ENCODE results near the gene PTPRN2.
A peak's percentile ranks its signal among the peaks of the same experiment; 100 is the strongest.

The PTPRN2 gene

GRCh38 chr7:158602905-158603772, 15.5 kb upstream of the PTPRN2 start:
- peak; percentile 34 to 35 for DNase-seq

GRCh38 chr7:158602041-158602440, 14.4 kb upstream of the PTPRN2 start:
- no peak for DNase-seq

GRCh38 chr7:158601090-158601489, 13.5 kb upstream of the PTPRN2 start:
- DNase-seq, result no peak

- no peak for DNase-seq
Measured at GRCh38 chr7:158596745-158597144, 9.1 kb upstream of the PTPRN2 start.

- no peak for DNase-seq
Measured at GRCh38 chr7:158596309-158596708, 8.7 kb upstream of the PTPRN2 start.

GRCh38 chr7:158595068-158595467, 7.4 kb upstream of the PTPRN2 start:
- DNase-seq, result no peak

GRCh38 chr7:158592541-158592940, 4.9 kb upstream of the PTPRN2 start:
- no peak for DNase-seq

GRCh38 chr7:158591944-158592343, 4.3 kb upstream of the PTPRN2 start:
- no peak for DNase-seq

GRCh38 chr7:158590181-158590530, 2.5 kb upstream of the PTPRN2 start:
- DNase-seq, result no peak

GRCh38 chr7:158589653-158590052, 2.0 kb upstream of the PTPRN2 start:
- no peak for DNase-seq

- no peak for DNase-seq
Measured at GRCh38 chr7:158588878-158589442, 1.3 kb upstream of the PTPRN2 start.

GRCh38 chr7:158588085-158588877, 658 bp upstream of the PTPRN2 start:
- peak; percentile 28 to 31 for DNase-seq

- DNase-seq, result no peak
Measured at GRCh38 chr7:158586499-158587161, 993 bp downstream of the PTPRN2 start.

GRCh38 chr7:158585721-158586498, 1.7 kb downstream of the PTPRN2 start:
- no peak for DNase-seq

- no peak for DNase-seq
Measured at GRCh38 chr7:158584407-158584806, 3.2 kb downstream of the PTPRN2 start.

- DNase-seq, result no peak
Measured at GRCh38 chr7:158583810-158584209, 3.8 kb downstream of the PTPRN2 start.

GRCh38 chr7:158583143-158583542, 4.5 kb downstream of the PTPRN2 start:
- no peak for DNase-seq

GRCh38 chr7:158582089-158582456, 5.5 kb downstream of the PTPRN2 start:
- no peak for DNase-seq

GRCh38 chr7:158581440-158582088, 6.1 kb downstream of the PTPRN2 start:
- DNase-seq, result no peak

GRCh38 chr7:158579662-158580646, 7.7 kb downstream of the PTPRN2 start:
- DNase-seq, result no peak
